GM23338 (cell line): ENCODE data around the gene STAT6. TPM values are rescaled to one million over a fixed set of nuclear protein-coding genes. Genes with fewer than 3 reads are reported as not detected.

Experiments
- ATAC-seq: fragments of 200-7000 bp; cut with Tn5 transposase; 3 replicates; pipeline ENCODE4 v1.9.1; 2020
- DNase-seq: peaks from one replicate; pipeline ENCODE4 v3.0.0-alpha.2; 2015; ENCODE audit warnings: low spot score
- H2AFZ ChIP-seq: fragments of 200-600 bp; sonication (generic); 2 replicates; pipeline ENCODE4 v1.8.0; 2016; ENCODE audit warnings: antibody characterized with exemption, mild to moderate bottlenecking, moderate library complexity
- H3F3A ChIP-seq: fragments of 200-600 bp; sonication (generic); replicated peaks from 2 replicates; pipeline ENCODE4 v1.8.0; 2017; ENCODE audit warnings: antibody characterized with exemption, mixed run types, low read depth
- H3K27ac ChIP-seq: fragments of 200-600 bp; sonication (generic); 2 replicates; pipeline ENCODE4 v1.6.1; 2016; ENCODE audit warnings: low read depth
- H3K27me3 ChIP-seq: fragments of 200-600 bp; sonication (generic); 2 replicates; pipeline ENCODE4 v1.8.0; 2016; ENCODE audit warnings: mild to moderate bottlenecking, mixed run types, moderate library complexity; ENCODE audit not compliant: insufficient read depth
- H3K36me3 ChIP-seq: fragments of 200-600 bp; sonication (generic); 2 replicates; pipeline ENCODE4 v1.8.0; 2016; ENCODE audit warnings: mild to moderate bottlenecking; ENCODE audit not compliant: insufficient read depth
- H3K4me1 ChIP-seq: fragments of 200-600 bp; sonication (generic); 2 replicates; pipeline ENCODE4 v1.8.0; 2016; ENCODE audit warnings: mild to moderate bottlenecking, moderate library complexity; ENCODE audit not compliant: insufficient read depth
- H3K4me2 ChIP-seq: fragments of 200-600 bp; sonication (generic); 2 replicates; pipeline ENCODE4 v1.7.1; 2017; ENCODE audit warnings: mixed run types
- H3K4me3 ChIP-seq: fragments of 200-600 bp; sonication (generic); 2 replicates; pipeline ENCODE4 v1.6.1; 2016; ENCODE audit warnings: mixed run types
- H3K79me2 ChIP-seq: fragments of 200-600 bp; sonication (generic); replicated peaks from 2 replicates; pipeline ENCODE4 v1.8.0; 2017; ENCODE audit warnings: mild to moderate bottlenecking; ENCODE audit not compliant: insufficient read depth
- H3K9me2 ChIP-seq: fragments of 200-600 bp; sonication (generic); 2 replicates; pipeline ENCODE4 v1.8.0; 2017; ENCODE audit not compliant: insufficient read depth
- H4K20me1 ChIP-seq: fragments of 200-600 bp; sonication (generic); replicated peaks from 2 replicates; pipeline ENCODE4 v1.8.0; 2017; ENCODE audit warnings: mild to moderate bottlenecking; ENCODE audit not compliant: insufficient read depth
- H3K27ac Mint-ChIP-seq: 2 replicates; pipeline ENCODE4 v1.8.0; 2020; ENCODE audit warnings: inconsistent platforms, mild to moderate bottlenecking, moderate library complexity, mixed read lengths
- H3K27me3 Mint-ChIP-seq: 3 replicates; pipeline ENCODE4 v1.8.0; 2022; ENCODE audit warnings: low read depth, mild to moderate bottlenecking, moderate library complexity, mixed read lengths, inconsistent platforms; ENCODE audit not compliant: insufficient read depth, poor library complexity
- H3K36me3 Mint-ChIP-seq: 3 replicates; pipeline ENCODE4 v1.8.0; 2021; ENCODE audit warnings: low read depth, mild to moderate bottlenecking, inconsistent platforms, moderate library complexity, mixed read lengths
- H3K4me1 Mint-ChIP-seq: 3 replicates; pipeline ENCODE4 v1.8.0; 2020; ENCODE audit warnings: mild to moderate bottlenecking, inconsistent platforms, mixed read lengths
- H3K4me3 Mint-ChIP-seq: 3 replicates; pipeline ENCODE4 v1.8.0; 2021; ENCODE audit warnings: moderate library complexity, mild to moderate bottlenecking, inconsistent platforms, mixed read lengths
- H3K9me3 Mint-ChIP-seq: 3 replicates; pipeline ENCODE4 v1.8.0; 2020; ENCODE audit warnings: moderate library complexity, mild to moderate bottlenecking, inconsistent platforms, mixed read lengths
- CTCF ChIP-seq, 2 experiments: fragments of 200-600 bp in 1 of 2; sonication (generic) in 1 of 2; conservative IDR thresholded peaks; 2 replicates each; pipeline versions ENCODE4 v1.5.1 to v1.6.1; 2016 to 2017; ENCODE audit warnings: antibody characterized with exemption in 2 of 2, low read depth in 2 of 2, mild to moderate bottlenecking in 2 of 2, moderate library complexity in 1 of 2
- ETS1 ChIP-seq: IDR thresholded peaks from 2 replicates; pipeline ENCODE4 v1.6.1; 2016; ENCODE audit warnings: antibody characterized with exemption
- EZH2phosphoT487 ChIP-seq: fragments of 200-600 bp; sonication (generic); IDR thresholded peaks from one replicate; pipeline ENCODE4 v1.8.1; 2018; ENCODE audit warnings: antibody characterized with exemption; ENCODE audit not compliant: unreplicated experiment
- POLR2AphosphoS5 ChIP-seq: IDR thresholded peaks from 2 replicates; pipeline ENCODE4 v1.6.1; 2016; ENCODE audit warnings: antibody characterized with exemption, low read depth
- STAT1 ChIP-seq: IDR thresholded peaks from one replicate; pipeline ENCODE4 v1.6.1; 2016; ENCODE audit warnings: antibody characterized with exemption; ENCODE audit not compliant: unreplicated experiment
- ZNF114 ChIP-seq: fragments of 250-450 bp; sonication (Bioruptor Pico); IDR thresholded peaks from 2 replicates; pipeline ENCODE4 v1.5.0; 2020; ENCODE audit warnings: mild to moderate bottlenecking, moderate library complexity
- ZNF462 ChIP-seq: fragments of 250-450 bp; sonication (Bioruptor Pico); IDR thresholded peaks from 2 replicates; pipeline ENCODE4 v1.5.0; 2020; ENCODE audit warnings: mild to moderate bottlenecking, moderate library complexity
- polyA plus RNA-seq: library from polyadenylated mRNA; unstranded; fragments of >200 nt; fragmentation: Nextera tagmentation; extraction: Ambion mirVana; gene quantifications from 2 replicates; pipeline ENCODE4 v1.2.1, GENCODE V29; 2016
- total RNA-seq: library from RNA; depleted of rRNA; stranded (reverse); fragments of >200 nt; shearing (Covaris generic); gene quantifications from 2 replicates; pipeline ENCODE4 v1.2.3, GENCODE V29; 2014

The STAT6 gene
- total and polyA plus RNA-seq, 2 experiments from 2014 or later: 14.3 to 28.1 TPM

DNA sequence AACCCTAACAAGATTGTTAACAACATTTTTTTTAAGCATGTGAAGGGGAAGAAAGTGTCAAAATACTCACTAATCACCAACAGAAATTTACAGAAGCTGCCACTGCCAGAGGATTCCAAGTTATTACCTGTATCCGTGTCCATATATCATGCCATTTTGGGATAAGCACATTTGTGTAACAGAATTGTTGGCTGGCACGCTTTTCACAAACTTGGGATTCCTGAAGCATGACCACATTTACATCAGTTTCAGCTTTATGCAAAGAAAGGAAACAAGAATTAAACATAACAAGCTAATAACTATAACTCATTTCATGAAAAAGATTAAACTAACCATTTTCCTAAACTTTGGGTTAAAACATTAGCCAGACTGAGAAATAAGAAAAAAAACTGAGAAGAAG lies 38.5 kb downstream of the STAT6 start (continued):
- TF ChIP-seq ETS1 (no peak), ZNF114 (CRISPR knock-in tag) (no peak), EZH2phosphoT487 (no peak), STAT1 (no peak), POLR2AphosphoS5 (no peak), ZNF462 (CRISPR knock-in tag) (no peak)

DNA sequence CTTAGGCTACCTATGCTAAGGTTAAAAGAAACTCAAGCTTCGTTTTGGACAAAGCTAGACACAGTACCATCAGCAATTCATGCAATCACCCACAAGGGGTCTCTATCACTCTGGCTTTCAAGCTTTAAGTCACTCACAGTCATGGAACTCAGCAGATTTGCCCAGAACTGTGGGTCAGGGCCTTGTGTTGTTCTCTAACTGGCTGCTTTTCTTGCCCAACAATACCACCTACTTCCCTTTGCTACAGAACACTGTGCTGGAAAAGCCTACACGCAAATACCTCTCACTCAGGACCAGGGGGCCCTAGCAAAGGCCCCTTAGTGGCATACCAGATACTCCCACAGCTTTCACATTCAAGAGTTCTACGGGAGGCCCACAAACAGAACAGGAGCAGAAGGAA lies 41.6 kb downstream of the STAT6 start:
- Histone ChIP-seq H3K79me2 (peaks cover 14% of the 10 kb centered on the region; the same call in 1 of the 2 replicates), H3K27me3 (no peaks in the 10 kb centered on the region), H2AFZ (no peak overlapping the region), H3K4me2 (no peak overlapping the region), H3K4me3 (no peak overlapping the region), H4K20me1 (peaks cover 19% of the 10 kb centered on the region; the same call in 1 of the 2 replicates), H3K4me1 (no peaks in the 10 kb centered on the region), H3K27ac (peak overlapping the region; percentile 72), H3K9me2 (no peaks in the 10 kb centered on the region), H3K36me3 (peaks cover 49% of the 10 kb centered on the region), H3F3A (peaks cover 14% of the 10 kb centered on the region; the same call in 1 of the 2 replicates)
- peak; percentile 90 to 94 for TF ChIP-seq CTCF (conservative IDR thresholded peaks at IDR 0.05; ENCODE audit: low read depth in 2 of 2)
- TF ChIP-seq ETS1: no peak
- DNase-seq (peak; percentile 92), ATAC-seq (peak; percentile 98)
- peaks cover 2% of the 10 kb centered on the region for H3K27me3 Mint-ChIP-seq
- peaks cover 62% of the 10 kb centered on the region for H3K36me3 Mint-ChIP-seq
- no peaks in the 10 kb centered on the region for H3K9me3 Mint-ChIP-seq
- H3K4me3 Mint-ChIP-seq: no peak overlapping the region
- H3K27ac Mint-ChIP-seq: peak overlapping the region; percentile 56
- H3K4me1 Mint-ChIP-seq: peaks cover 3% of the 10 kb centered on the region; the same call in 2 of the 3 replicates
